CD14-positive monocyte (primary cell): ENCODE data around the gene DNAJC30. TPM values are rescaled to one million over a fixed set of nuclear protein-coding genes. Genes with fewer than 3 reads are reported as not detected.

Source experiments
- DNase-seq, 3 donors: peaks; one replicate each; pipeline ENCODE4 v3.0.0-alpha.2; 2011 to 2022
- H2AFZ ChIP-seq: 2 replicates; pipeline ENCODE4 v1.6.0; 2012; ENCODE audit warnings: mild to moderate bottlenecking, low read depth, low read length, inconsistent platforms; ENCODE audit not compliant: insufficient read depth, poor library complexity, severe bottlenecking
- H3K27ac ChIP-seq, 2 donors: 1 replicate in 1 of 2; 2 replicates in 1 of 2; pipeline ENCODE4 v1.5.1; 2012 to 2013; ENCODE audit warnings: low read length in 2 of 2, control low read depth in 1 of 2, inconsistent platforms in 1 of 2, low read depth in 1 of 2, mild to moderate bottlenecking in 1 of 2
- H3K27me3 ChIP-seq, 2 donors: one replicate each; pipeline versions ENCODE4 v1.6.0 to v1.6.1; 2011 to 2013; ENCODE audit warnings: low read length in 2 of 2; ENCODE audit not compliant: control insufficient read depth in 2 of 2, insufficient read depth in 2 of 2
- H3K36me3 ChIP-seq, 2 donors: replicated peaks in 1 of 2; 1 replicate in 1 of 2; 2 replicates in 1 of 2; pipeline versions ENCODE4 v1.5.1 to v1.6.1; 2012 to 2013; ENCODE audit warnings: low read length in 2 of 2, control low read depth in 1 of 2, inconsistent platforms in 1 of 2, mild to moderate bottlenecking in 1 of 2; ENCODE audit not compliant: insufficient read depth in 2 of 2, control insufficient read depth in 1 of 2
- H3K4me1 ChIP-seq, 2 donors: 1 replicate in 1 of 2; 2 replicates in 1 of 2; pipeline versions ENCODE4 v1.5.1 to v1.6.1; 2012 to 2013; ENCODE audit warnings: low read length in 2 of 2, control low read depth in 1 of 2, inconsistent platforms in 1 of 2, mild to moderate bottlenecking in 1 of 2, moderate library complexity in 1 of 2; ENCODE audit not compliant: insufficient read depth in 2 of 2, control insufficient read depth in 1 of 2
- H3K4me2 ChIP-seq: replicated peaks from 2 replicates; pipeline ENCODE3; 2012; ENCODE audit warnings: low read length, moderate library complexity, mild to moderate bottlenecking; ENCODE audit not compliant: poor library complexity, severe bottlenecking; ENCODE audit errors: extremely low read depth
- H3K4me3 ChIP-seq, 3 experiments: fragments of 200-600 bp in 1 of 3; sonication (generic) in 1 of 3; replicated peaks in 1 of 3; 1 replicate in 2 of 3; 2 replicates in 1 of 3; pipeline ENCODE4 v1.5.1; 2011 to 2013; ENCODE audit warnings: low read length in 3 of 3, mild to moderate bottlenecking in 3 of 3, control low read depth in 2 of 3, low read depth in 2 of 3, inconsistent platforms in 1 of 3, moderate library complexity in 1 of 3
- H3K79me2 ChIP-seq: 2 replicates; pipeline ENCODE4 v1.6.0; 2012; ENCODE audit warnings: mild to moderate bottlenecking, control low read depth, inconsistent platforms, low read length, moderate library complexity; ENCODE audit not compliant: insufficient read depth
- H3K9ac ChIP-seq: 2 replicates; pipeline ENCODE4 v1.6.0; 2017; ENCODE audit warnings: low read length, mild to moderate bottlenecking; ENCODE audit not compliant: insufficient read depth, poor library complexity, severe bottlenecking
- H3K9me3 ChIP-seq, 2 donors: replicated peaks in 1 of 2; 1 replicate in 1 of 2; 2 replicates in 1 of 2; pipeline versions ENCODE4 v1.5.1 to v1.6.1; 2012 to 2013; ENCODE audit warnings: low read length in 2 of 2, control low read depth in 1 of 2; ENCODE audit not compliant: control insufficient read depth in 1 of 2, insufficient read depth in 1 of 2
- H4K20me1 ChIP-seq: 2 replicates; pipeline ENCODE4 v1.6.0; 2012; ENCODE audit warnings: mild to moderate bottlenecking, low read length, control low read depth, moderate library complexity; ENCODE audit not compliant: insufficient read depth
- H3K27ac Mint-ChIP-seq, 7 donors: one replicate each; pipeline ENCODE4 v1.8.0; 2020; ENCODE audit warnings: mild to moderate bottlenecking in 7 of 7, mixed read lengths in 7 of 7, moderate library complexity in 6 of 7, inconsistent platforms in 2 of 7
- H3K27me3 Mint-ChIP-seq, 3 donors: one replicate each; pipeline ENCODE4 v1.8.0; 2021 to 2022; ENCODE audit warnings: low read depth in 3 of 3, mild to moderate bottlenecking in 3 of 3, mixed read lengths in 3 of 3, moderate library complexity in 3 of 3, inconsistent platforms in 1 of 3
- H3K36me3 Mint-ChIP-seq, 2 donors: one replicate each; pipeline ENCODE4 v1.8.0; 2020; ENCODE audit warnings: mixed read lengths in 2 of 2, inconsistent platforms in 1 of 2, mild to moderate bottlenecking in 1 of 2
- H3K4me1 Mint-ChIP-seq: one replicate; pipeline ENCODE4 v1.8.0; 2020; ENCODE audit warnings: mild to moderate bottlenecking, mixed read lengths
- H3K4me3 Mint-ChIP-seq, 2 donors: one replicate each; pipeline ENCODE4 v1.8.0; 2020; ENCODE audit warnings: mild to moderate bottlenecking in 2 of 2, mixed read lengths in 2 of 2, moderate library complexity in 1 of 2
- H3K9me3 Mint-ChIP-seq, 7 donors: one replicate each; pipeline ENCODE4 v1.8.0; 2020 to 2022; ENCODE audit warnings: mixed read lengths in 7 of 7, mild to moderate bottlenecking in 6 of 7, moderate library complexity in 6 of 7, inconsistent platforms in 2 of 7
- WGBS: methylation state at CpG from one replicate; pipeline ENCODE4 v1.1.5; 2013; ENCODE audit warnings: missing lambda C conversion rate; ENCODE audit not compliant: insufficient coverage; 5-methylcytosine and 5-hydroxymethylcytosine counted together
- intact Hi-C, 2 donors: fragments of 100-400 bp; cut with micrococcal nuclease; formaldehyde crosslinking; loops; one replicate each; pipeline versions ENCODE4 v1.15.0 to v1.15.1; 2023
- polyA plus RNA-seq, 3 donors: library from polyadenylated mRNA; depleted of rRNA in 1 of 3; unstranded in 2 of 3; stranded (reverse) in 1 of 3; fragments of 300-500 nt in 2 of 3; fragments of >200 nt in 1 of 3; fragmentation: Illumina TruSeq in 2 of 3; gene quantifications; 1 replicate in 2 of 3; 2 replicates in 1 of 3; pipeline ENCODE4 v1.2.3, GENCODE V29; 2012 to 2021
- TF ChIP-seq, protein P1 (sequence below): fragments of 200-600 bp; IDR thresholded peaks from one replicate; pipeline ENCODE4 v1.8.0; 2022; ENCODE audit warnings: antibody characterized with exemption, mild to moderate bottlenecking

DNAJC30 gene
- polyA plus RNA-seq, 3 donors, result 2.4 to 5.2 (median 3.2) TPM

DNA sequence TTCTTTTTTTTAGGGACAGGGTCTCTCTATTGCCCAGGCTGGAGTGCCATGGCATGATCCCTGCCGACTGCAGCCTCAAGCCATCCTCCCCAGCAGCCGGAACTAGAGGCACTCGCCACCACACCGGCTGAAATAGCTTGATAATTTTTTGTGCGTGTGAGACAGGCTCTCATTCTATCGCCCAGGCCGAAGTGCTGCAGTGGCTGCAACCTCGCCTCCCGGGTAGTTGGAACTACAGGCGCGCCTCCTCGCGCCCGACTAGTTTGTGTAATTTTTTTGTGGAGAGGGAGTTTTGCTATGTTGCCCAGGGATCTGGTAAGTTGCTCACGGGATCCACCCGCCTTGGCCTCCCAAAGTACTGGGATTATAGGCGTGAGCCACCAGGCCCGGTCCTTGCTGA, 2.1 kb upstream of the DNAJC30 start:
- peaks cover 24 to 30% of the 10 kb centered on the region in 2 donors for H3K4me1 ChIP-seq
- Mint-ChIP-seq H3K36me3 (peaks cover 40 to 51% of the 10 kb centered on the region in 2 donors), H3K4me3 (no peak overlapping the region), H3K9me3 (peaks cover 0 to 2% (median 0%) of the 10 kb centered on the region in 7 donors), H3K4me1 (peaks cover 31% of the 10 kb centered on the region), H3K27me3 (peaks cover 0 to 1% (median 0%) of the 10 kb centered on the region in 3 donors), H3K27ac (peak overlapping the region in 1 of 7 donors; percentile 20)
- peaks cover 50% of the 10 kb centered on the region for H3K79me2 ChIP-seq
- no peak overlapping the region for H2AFZ ChIP-seq
- H3K27me3 ChIP-seq, result no peaks in the 10 kb centered on the region
- WGBS, result 99% methylated on average over 14 of the region's 18 CpGs
- H3K27ac ChIP-seq, result no peak overlapping the region
- TF ChIP-seq, protein P1, sequence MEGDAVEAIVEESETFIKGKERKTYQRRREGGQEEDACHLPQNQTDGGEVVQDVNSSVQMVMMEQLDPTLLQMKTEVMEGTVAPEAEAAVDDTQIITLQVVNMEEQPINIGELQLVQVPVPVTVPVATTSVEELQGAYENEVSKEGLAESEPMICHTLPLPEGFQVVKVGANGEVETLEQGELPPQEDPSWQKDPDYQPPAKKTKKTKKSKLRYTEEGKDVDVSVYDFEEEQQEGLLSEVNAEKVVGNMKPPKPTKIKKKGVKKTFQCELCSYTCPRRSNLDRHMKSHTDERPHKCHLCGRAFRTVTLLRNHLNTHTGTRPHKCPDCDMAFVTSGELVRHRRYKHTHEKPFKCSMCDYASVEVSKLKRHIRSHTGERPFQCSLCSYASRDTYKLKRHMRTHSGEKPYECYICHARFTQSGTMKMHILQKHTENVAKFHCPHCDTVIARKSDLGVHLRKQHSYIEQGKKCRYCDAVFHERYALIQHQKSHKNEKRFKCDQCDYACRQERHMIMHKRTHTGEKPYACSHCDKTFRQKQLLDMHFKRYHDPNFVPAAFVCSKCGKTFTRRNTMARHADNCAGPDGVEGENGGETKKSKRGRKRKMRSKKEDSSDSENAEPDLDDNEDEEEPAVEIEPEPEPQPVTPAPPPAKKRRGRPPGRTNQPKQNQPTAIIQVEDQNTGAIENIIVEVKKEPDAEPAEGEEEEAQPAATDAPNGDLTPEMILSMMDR, result no peak
- H3K9ac ChIP-seq, result no peak overlapping the region
- H3K4me3 ChIP-seq, result no peak overlapping the region
- peaks cover 7% of the 10 kb centered on the region for H4K20me1 ChIP-seq
- H3K36me3 ChIP-seq, result peaks cover 15 to 44% of the 10 kb centered on the region in 2 donors
- no peak for DNase-seq
- intact Hi-C loops, result loop anchor here in 1 of 2 donors (5.0 to 10.0 kb wide), 2 partner anchors 42 to 761 kb away; partner anchors contain the start of gene POM121
- no peak overlapping the region for H3K4me2 ChIP-seq
- H3K9me3 ChIP-seq, result no peaks in the 10 kb centered on the region

DNA sequence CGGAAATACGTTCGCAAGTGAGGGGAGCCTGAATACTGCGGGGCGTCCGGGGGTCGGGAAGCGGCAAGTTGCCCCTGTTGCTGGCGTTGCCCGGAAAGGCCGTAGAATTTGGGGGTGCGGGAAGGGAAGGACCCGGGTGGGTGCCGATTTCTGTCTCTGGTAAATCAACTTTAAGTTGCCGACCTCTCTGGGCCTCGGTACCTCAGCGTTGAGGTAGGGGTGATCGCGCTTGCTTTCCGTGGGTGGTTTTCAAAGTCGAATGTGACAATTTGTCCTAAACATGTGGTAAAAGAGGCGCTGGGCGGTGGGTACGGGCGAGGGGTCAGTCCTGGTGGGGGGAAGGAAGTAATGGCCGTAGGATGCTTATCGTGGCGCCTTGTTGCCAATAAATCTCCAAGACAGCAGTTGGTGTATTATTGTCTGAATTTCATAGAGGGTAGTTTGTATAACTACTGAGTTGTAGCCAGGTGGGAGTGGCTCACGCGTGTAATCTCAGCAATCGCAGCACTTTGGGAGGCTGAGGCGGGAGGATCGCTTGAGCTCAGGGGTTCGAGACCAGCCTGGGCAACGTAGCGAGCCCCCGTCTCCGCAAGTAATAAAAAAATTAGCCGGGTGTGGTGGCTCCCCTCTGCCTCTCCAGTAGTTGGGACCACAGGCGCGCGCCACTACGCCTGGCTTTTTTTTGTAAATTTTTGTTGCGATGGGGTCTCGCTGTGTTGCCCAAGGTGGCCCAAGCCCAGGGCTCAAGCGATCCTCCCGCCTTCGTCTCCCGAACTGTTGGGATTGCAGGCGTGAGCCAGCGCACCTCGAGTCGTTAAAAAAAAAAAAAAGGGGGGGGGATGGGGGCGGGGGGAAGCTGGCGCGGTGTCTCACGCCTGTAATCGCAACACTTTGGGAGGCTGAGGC, 788 bp upstream of the DNAJC30 start:
- intact Hi-C loops, result loop anchor here (5.0 to 10.0 kb wide), 2 partner anchors 53 to 759 kb away; partner anchors contain the start of genes ABHD11 (in 2 of the 2) and POM121 (in 1 of the 2)
- peaks cover 50% of the 10 kb centered on the region for H3K79me2 ChIP-seq
- no peaks in the 10 kb centered on the region for H3K27me3 ChIP-seq
- peaks cover 14% of the 10 kb centered on the region for H4K20me1 ChIP-seq
- peaks cover 13 to 42% of the 10 kb centered on the region in 2 donors for H3K36me3 ChIP-seq
- TF ChIP-seq, protein P1, result no peak
- Mint-ChIP-seq H3K36me3 (peaks cover 34 to 44% of the 10 kb centered on the region in 2 donors), H3K4me3 (peak overlapping the region; percentile 97 to 98), H3K27ac (peak overlapping the region; percentile 89 to 98 (median 93)), H3K9me3 (peaks cover 0 to 2% (median 0%) of the 10 kb centered on the region in 7 donors), H3K4me1 (peaks cover 25% of the 10 kb centered on the region), H3K27me3 (peaks cover 0 to 1% (median 0%) of the 10 kb centered on the region in 3 donors)
- H3K4me2 ChIP-seq, result peak overlapping the region; percentile 95
- peaks cover 19 to 30% of the 10 kb centered on the region in 2 donors for H3K4me1 ChIP-seq
- H2AFZ ChIP-seq, result peak overlapping the region; percentile 95
- no peaks in the 10 kb centered on the region for H3K9me3 ChIP-seq
- DNase-seq, result no peak
- H3K9ac ChIP-seq, result peak overlapping the region; percentile 90
- H3K27ac ChIP-seq, result peak overlapping the region; percentile 23 to 93
- H3K4me3 ChIP-seq, result peak overlapping the region; percentile 74 to 97 (median 96)
- WGBS, result 22% methylated on average over 41 of the region's 58 CpGs
